Sigmoid colon (tissue), 4 donors: ENCODE measurements around the gene COL5A2.

ENCODE experiments used
- CTCF ChIP-seq, 4 experiments: fragments of 450-650 bp in 3 of 4; fragments of 200-600 bp in 1 of 4; IDR thresholded peaks; one replicate each; pipeline ENCODE4 v1.5.1; 2016 to 2019; ENCODE audit warnings: antibody characterized with exemption in 4 of 4, mild to moderate bottlenecking in 3 of 4, moderate library complexity in 2 of 4
- EP300 ChIP-seq, 4 donors: sonication (generic); formaldehyde crosslinking; IDR thresholded peaks; one replicate each; pipeline ENCODE4 v1.6.1; 2017; ENCODE audit warnings: antibody characterized with exemption in 4 of 4
- POLR2A ChIP-seq, 2 donors: fragments of 450-650 bp; IDR thresholded peaks; one replicate each; pipeline ENCODE4 v1.6.1; 2016; ENCODE audit warnings: antibody characterized with exemption in 2 of 2, mild to moderate bottlenecking in 2 of 2, moderate library complexity in 2 of 2
- POLR2AphosphoS5 ChIP-seq, 4 donors: sonication (generic); formaldehyde crosslinking; IDR thresholded peaks; one replicate each; pipeline ENCODE4 v1.6.1; 2017; ENCODE audit warnings: antibody characterized with exemption in 4 of 4

GRCh38 chr2:189159273-189159672 is 20.3 kb downstream of the COL5A2 start:
- TF ChIP-seq CTCF (IDR thresholded peaks at IDR 0.05) (no peak), POLR2A (IDR thresholded peaks at IDR 0.05) (no peak), POLR2AphosphoS5 (IDR thresholded peaks at IDR 0.05) (no peak), EP300 (IDR thresholded peaks at IDR 0.05) (no peak)
